ENCODE data around the gene ALKBH6.

The ALKBH6 gene

DNA sequence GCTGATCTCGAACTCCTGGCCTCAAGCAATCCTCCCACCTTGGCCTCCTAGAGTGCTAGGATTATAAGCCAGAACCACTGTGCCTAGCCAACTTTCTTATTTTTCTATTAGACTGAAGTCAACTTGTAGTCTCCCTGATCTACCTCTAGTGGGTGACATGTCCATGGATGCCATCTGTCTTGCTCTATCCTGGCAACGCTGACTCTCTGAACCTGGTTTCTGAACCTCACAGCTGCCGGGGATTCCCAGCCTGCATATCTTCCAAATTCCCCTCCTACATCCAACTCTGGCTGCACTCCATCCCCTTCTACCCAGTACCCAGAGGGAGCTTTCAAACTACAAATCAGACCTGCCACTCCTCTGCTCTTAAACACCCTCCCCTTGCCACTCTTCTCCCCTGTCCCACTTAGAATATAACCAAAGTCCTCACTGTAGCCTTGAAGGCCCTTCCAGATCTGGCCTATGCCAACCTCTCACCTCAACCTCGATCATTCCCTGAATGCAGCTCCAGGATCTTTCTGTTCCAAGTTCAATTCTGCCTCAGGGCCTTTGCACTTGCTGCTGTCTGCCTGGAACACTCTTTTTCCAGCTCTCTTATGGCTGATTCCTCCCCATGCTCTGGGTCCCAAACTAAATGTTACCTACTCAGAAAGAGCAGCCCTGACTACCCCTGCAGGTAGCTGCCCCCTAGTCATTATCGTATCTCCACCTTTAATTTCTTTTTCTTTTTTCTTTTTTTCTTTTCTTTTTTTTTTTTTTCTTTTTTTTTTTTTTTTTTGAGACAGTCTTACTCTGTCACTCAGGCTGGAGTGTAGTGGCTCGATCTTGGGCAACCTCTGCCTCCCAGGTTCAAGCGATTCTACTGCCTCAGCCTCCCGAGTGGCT, 16.5 kb upstream of the ALKBH6 start:
- DNase-seq (ENCODE audit: low spot score), result peak; percentile 49

DNA sequence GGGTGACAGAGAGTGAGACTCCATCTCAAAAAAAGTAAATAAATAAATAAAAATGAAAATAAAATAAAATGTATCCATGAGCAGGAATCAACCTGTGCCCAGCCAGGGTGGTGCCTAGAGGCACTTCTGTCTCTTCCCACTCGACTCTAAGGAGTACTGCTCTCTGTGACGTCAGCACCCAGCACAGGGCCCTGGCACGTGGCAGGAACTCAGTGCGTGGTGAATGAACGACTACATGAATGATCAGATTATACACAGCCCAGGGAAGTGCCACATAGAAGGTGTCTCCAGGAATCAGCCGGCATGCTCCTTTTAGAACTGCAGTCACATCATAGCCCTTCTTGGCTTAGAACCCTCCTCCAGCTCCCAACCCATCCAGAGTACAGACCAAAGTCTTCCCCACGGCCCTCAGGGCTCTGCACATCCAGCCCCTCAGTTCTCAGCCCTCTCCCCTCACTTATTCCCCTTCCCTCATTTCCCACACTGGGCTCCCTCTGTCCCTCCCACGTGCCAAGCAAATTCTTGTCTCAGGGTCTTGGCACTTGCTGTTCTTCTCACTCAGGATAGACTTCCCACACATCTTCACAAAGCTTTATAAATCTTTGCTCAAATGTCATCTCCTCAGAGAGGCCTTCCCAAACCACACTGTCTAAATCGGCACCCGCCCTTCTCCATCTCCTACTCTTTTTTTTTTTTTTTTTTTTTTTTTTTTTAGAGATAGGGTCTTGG, 14.5 kb upstream of the ALKBH6 start:
- no peak for DNase-seq (ENCODE audit: low spot score)

DNA sequence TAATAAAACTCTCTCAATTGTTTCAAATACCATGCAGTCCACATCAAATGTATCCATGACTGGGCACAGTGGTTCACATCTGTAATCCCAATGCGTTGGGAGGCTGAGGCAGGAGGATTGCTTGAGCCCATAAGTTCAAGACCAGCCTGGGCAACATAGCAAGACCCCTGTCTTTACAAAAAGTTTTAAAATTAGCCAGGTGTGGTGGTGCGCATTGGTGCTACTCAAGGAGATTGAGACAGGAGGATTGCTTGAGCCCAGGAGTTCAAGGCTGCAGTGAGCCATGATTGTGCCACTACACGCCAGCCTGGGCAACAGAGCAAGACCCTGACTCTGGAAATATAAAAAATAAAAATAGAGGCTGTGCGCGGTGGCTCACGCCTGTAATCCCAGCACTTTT, 13.7 kb upstream of the ALKBH6 start:
- no peak for DNase-seq (ENCODE audit: low spot score)

DNA sequence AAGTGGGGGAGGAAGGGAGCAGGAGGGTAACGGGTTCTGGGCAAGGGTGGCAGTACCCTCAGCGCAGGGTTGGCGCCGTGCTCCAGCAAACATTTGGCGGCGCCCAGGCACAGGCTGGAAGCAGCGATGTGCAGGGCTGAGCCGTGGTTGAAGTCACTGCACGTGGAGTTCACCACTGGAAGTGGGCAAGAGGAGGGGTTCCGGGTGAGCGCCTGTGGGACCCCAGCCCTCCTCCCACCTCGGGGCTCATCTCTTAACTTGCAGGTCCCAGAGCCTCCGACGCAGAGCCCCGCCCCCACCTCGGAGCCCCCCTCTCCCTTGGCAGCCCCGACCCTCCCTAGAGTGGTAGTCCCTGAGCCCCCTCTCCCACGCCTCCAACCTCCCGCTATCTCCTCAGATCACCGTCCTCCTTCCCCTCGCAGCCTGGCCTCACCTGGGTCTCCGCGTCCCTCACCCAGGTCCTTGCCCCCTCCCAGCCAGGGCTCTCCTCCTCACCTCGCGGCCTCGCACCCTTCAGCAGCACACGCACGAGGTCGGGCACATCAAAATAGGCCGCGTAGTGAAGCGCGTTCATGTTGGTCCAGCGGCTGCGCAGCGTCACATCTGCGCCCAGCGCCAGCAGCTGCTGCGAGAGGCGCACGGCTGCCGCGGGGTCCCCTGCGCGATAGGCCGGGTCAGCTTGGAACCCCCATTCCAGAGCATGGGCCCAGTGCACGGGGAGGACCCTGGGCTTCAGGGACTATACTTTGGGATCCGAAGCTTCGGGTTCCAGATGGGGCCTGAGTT, 12.3 kb upstream of the ALKBH6 start:
- DNase-seq (ENCODE audit: low spot score), result no peak

DNA sequence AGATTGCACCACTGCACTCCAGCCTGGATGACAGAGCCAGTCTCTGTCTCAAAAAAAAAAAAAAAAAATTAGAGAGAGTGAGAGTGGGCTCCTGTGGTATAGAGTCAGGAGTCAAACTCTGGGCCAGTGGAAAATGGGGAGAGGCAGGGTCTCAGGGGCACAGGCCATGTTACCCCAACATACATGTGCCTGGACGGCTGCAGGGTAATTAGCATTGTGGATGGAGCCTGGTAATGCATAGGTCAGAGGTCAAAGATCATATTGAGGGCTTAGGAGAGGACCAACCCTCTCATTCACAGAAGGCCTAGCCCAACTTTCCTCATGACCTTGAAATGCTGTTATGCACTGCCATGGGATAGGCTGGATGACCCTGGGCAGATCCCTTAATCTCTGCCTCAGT, 11.5 kb upstream of the ALKBH6 start:
- DNase-seq (ENCODE audit: low spot score), result no peak

DNA sequence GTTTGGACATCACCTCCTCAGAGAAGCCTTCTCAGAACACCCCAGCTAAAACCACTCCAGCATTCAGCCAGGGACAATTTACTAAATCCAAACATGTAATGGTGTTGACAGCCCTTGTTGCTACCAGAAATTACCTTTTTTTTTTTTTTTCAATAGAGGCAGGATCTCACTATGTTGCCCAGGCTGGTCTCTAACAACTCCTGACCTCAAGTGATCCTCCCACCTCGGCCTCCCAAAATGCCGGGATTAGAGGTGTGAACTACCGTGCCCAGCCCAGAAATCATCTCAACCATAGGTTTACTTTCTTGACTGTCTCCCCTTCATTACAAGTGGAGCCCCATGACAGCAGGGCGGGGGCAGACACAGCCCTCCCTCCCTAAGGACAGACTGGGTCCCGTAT, 9.4 kb upstream of the ALKBH6 start:
- DNase-seq (ENCODE audit: low spot score), result no peak

DNA sequence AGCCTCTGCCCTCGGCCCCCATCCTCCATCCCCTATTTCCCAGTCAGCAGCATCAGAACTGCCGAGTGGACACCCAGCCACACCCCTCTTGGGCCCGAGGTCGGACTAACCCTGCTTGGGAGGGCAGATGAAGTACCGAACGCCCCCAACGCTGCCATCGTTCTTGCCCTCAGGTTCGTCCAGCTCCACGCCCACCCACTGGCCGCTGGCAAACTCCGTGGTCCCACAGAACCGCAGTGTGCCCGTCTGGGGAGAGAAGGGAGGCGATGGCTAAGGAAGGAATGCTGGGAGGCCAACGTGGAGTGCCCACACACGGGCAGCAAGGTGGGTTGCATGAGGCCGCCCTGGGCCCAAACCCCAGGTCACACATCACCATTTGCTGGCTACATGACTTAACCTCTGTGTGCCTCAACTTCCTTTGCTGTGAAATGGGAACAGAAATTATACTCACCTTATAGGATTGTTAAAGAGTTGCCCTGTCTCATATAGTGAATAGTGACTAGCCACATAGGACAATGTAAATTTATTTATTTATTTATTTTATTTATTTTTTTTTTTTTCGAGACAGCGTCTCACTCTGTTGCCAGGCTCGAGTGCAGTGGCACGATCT, 5.2 kb upstream of the ALKBH6 start:
- DNase-seq (ENCODE audit: low spot score), result no peak

DNA sequence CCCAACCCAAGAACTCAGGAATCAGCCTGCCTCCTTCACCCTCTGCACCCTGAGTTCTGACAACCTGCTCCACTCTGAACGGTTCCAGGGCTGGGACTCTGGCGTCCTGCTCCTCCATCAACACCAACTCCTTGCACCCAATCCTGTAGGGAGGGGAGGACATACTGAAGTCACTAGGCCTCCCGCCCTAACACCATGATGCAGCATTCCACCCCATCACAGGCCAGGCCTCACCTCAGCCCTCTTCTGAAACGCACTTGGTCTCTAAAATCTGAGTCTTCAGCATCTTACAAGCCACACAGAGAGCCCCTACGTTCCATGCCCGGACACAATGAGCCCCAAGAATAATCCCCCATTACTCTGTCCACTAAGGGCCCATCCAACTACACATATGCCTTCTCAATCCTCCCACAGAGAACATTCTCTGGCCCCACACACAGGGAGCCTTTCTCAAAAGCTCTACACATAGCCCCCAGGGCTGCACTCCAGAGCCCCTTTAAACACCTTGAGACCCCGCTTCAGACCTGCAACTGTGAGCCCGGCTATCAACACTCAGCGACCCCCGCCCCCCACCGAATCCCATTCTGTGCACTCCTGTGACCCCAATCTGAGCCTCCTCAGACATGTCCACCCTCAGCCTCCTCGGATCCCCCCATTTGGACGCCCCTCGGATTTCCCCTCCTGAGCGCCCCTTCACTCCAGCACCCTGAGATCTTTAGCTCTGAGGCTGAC, 567 bp downstream of the ALKBH6 start:
- peak; percentile 24 for DNase-seq (ENCODE audit: low spot score)

DNA sequence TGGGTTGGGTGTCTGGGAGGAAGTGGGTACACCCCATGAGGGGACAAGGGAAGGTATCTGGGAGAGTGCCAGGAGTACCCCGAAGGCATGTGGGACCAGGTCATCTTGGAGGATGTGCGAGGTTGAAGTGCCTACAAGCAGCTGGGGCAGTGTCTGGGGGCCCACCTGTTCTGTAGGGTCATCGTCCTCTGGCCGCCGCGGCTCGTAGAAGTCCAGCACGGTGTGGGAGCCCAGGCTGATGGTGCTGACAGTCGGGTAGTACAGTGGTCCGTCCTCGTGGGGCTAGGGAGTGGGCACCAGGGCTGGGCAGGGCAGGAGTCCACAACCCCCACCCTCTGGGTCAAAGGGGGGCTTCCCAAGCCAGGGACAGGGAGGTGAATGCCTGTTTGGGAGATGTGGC, 3.6 kb downstream of the ALKBH6 start:
- DNase-seq (ENCODE audit: low spot score), result no peak

DNA sequence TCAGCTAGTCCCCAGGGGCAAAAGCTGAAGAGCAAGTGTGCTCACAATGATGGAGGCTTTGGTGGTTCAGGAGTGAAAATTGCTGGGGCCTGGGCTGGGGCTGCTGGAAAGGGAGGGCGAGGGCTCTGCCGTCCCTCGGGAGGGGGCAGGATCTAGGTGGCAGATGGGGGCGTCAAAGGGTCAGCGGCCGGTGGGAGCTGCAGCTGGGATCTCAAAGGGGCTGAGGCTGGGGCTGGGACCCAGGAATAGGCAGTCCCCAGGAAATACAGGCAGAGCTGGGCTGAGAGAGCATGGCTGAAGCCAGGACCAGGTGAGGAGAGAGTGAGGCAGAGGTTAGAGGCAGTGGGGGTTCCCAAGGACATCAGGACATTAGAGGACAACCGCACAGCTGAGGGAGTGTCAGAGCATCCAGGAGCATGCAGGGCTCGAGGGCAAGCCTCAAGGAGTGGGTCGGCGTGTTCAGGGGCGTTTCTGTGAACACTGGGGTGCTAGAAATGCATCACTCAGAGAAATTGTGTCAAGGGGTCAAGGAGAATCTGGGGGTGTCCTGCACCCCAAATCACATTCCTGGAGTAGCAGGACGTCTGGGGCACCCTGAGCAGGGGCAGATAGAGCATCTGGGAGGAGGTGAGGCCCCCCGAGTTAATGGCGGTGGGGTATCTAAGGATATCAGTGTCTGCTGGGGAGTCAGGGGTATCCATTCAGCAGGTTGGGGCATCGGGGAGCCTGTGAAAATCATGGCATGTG, 4.2 kb downstream of the ALKBH6 start:
- DNase-seq (ENCODE audit: low spot score), result no peak

DNA sequence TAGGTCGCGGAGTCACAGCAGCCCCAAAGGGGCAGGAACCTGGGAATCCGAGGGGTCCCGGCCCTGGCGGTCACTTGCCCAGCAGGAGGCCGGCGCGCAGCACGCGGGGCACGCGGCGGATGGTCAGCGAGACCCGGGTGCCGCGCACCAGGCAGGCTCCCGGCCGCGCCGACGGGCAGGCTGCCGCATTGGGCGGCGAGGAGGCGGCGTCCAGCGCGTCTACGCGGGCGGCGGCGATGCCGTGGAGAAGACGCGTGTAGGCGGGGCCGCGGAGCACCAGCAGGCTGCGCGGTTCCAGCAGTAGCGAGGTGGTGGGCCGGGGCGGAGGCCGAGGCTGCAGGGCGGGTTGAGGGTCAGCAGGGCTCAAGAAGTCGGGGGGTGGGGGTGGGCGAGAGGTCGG, 4.8 kb downstream of the ALKBH6 start:
- DNase-seq (ENCODE audit: low spot score), result peak; percentile 94

DNA sequence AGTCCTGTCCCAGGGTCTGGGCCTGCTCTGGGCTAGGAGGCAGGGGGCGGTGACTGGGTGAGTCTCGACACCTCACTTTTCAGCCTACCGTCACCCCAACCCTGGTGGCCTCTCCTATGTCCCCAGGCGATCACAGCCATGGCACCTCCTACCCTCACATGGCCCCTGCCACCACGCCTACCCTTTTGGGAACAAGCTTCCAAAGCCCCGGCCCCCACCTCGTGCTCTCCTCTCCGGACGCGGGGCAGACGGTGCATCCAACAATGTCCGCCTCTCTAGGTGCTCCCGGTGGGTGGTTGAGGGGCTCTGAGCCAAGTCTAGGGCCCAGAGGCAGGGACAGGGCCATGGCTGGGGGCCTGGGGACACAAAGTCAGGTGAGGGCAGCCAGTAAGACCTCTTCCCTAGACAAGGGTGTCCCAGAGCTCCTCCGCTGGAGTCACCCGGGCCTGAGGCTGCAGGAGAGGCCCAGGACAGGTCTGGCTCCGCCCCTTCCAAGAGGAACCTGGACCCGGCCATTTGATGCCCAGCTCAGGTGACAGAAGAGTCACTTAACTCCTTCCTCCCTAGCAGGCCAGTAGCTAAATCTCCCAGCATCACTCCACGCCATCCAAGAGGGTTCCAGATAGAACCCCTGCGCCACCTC, 5.6 kb downstream of the ALKBH6 start, which contains the start of gene SYNE4:
SYNE4 (minus strand) TSS at position 478 of the 643 bp plus-strand sequence; CDS start at position 346, 132 bp downstream.
- DNase-seq (ENCODE audit: low spot score), result no peak

DNA sequence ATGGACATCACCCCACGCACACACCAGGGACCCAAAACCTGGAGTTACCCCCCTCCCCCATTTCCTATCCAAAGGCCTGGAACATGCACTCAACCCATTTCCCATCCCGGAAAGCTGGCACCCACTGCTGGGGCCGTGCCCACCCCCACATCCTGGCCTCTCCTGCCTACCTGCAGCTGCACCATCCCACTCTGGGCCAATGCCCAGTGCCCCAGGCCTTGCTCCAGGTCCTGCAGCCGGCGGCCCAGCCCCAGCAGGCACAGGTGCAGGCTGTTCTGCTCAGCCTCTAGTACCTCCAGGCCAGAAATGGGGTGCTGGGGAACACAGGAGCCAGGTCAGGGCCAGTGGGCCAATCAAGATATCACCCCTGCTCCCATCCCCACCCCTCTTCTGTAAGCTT, 7.1 kb downstream of the ALKBH6 start:
- DNase-seq (ENCODE audit: low spot score), result no peak

DNA sequence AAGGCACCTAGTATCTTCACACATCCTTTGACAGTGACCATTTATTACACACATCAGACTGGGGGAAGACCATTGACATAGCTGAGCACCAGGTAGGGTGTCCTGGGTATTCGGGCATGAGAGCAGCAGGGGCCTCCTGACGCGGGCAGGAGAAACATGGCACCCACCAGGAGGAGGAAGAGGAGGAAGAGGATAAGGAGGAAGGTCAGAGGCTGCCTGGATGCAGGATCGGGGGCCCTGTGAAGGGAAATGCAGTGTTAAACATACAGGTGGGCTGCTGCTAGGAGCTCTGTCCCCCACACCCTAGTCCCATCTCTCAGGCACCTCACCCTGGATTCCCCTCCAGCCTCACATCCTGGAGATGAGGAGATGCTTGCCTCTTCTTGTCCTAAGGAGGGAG, 10.7 kb downstream of the ALKBH6 start:
- DNase-seq (ENCODE audit: low spot score), result no peak

DNA sequence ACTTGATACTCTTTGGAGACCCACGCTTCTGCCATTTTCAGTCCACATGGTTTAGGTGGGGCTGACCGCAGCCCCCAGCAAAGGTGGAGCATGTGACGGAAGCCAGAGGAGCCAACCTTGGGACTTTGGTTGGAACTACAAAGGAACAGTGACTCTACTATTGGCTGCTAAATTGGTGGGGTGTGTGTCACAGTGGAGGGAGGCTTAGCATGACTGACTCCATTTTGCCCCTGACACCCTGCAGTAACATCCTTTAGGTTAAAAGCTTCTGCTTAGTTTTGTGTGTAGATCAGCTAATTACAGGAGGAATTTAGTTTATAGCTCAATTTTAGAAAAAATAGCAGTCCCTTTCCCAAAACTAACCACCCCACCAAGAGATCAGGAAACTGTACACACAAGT, 12.4 kb downstream of the ALKBH6 start:
- DNase-seq (ENCODE audit: low spot score), result no peak

DNA sequence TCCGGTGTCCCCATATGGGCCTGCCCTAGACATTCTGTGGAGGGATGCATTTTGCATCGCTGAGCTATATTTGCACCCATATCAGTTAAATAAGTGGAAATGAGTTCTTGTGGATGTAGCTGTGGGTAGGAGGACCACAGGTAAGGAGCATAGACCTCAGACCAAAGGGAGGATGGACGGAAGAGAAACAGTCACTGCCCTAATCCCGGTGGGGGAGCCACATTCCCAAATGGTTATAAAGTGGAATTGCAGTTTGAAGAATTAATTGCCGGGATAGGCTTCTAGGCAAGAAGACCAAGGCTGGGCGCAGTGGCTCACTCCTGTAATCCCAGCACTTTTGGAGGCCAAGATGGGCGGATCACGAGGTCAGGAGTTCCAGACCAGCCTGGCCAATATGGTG, 17.2 kb downstream of the ALKBH6 start:
- DNase-seq (ENCODE audit: low spot score), result no peak

DNA sequence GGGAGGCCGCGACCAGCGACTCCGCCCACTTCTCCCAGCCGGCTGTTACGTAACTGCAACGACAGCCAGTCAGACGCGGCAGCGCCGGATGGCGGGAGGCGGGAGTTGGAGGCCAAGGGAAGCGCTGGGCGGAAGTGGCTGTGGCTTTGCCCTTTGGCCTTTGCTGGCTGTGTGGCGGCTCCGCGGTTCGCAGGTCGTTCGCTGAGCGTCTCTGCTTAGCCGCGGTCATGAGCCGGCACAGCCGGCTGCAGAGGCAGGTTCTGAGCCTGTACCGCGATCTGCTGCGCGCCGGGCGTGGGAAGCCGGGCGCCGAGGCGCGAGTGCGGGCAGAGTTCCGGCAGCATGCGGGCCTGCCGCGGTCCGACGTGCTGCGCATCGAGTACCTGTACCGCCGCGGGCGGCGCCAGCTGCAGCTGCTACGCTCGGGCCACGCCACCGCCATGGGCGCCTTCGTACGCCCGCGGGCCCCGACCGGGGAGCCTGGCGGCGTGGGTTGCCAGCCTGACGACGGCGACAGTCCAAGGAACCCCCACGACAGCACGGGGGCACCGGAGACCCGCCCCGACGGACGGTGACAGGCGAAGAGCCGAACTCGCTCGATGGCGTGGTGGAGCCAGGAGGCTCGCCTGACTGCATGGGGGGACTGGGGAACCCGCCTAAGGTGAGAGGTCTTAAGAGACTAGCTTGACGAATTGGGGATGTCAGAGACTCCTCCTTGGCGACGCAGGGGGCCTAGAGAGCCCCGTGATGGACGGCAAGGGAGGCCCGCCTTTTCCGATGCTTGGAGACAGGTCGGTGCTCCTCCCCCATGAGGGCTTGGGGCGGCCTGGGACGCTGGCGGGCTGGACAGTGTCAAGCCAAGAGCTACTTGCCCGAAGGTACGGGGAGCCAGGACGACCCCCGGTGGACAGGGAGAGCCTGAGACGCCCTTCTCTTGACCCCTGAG, 18.7 kb downstream of the ALKBH6 start, which contains the start of gene SDHAF1:
SDHAF1 (plus strand) TSS at position 141 of the 946 bp plus-strand sequence; CDS start at position 228, 87 bp downstream.
- DNase-seq (ENCODE audit: low spot score), result peak; percentile 98

DNA sequence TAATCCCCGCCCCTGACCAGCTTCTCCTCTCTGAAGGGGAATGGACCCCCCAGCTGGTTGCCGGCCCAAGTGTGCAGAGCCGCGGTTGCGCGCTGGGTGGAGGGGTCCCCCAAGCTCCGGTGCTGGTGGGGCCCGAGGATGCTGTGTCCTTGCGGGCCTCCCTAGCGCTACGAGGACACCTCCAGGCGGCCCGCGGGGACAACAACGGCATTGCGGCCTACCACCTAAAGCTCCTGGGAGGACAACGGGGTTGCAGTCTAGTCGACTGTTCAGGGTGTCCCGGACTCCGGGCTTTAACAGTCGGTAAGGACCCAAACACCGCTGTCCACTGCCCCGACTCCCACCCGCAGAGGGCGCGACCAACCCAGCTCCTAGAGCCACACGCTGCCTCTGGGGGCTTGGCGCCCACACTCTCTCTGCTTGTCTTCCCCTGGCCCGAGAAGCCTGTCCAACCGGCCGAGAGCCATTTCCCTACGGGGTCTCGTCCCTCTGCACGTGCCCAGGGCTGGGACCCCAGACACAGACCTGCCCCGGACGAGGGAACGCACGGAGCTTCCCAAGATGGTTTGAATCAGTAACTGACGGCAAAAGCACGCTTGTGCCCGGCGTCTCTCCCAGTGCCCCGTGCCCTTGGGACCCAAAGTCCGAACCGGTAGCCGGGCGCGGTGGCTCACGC, 20.0 kb downstream of the ALKBH6 start:
- no peak for DNase-seq (ENCODE audit: low spot score)
